Panc1 (cell line): ENCODE measurements around the gene ZCCHC24.

Experiments used
- CTCF ChIP-seq: fragments of 450-650 bp; IDR thresholded peaks from 2 replicates; pipeline ENCODE4 v1.5.1; 2017; ENCODE audit warnings: mild to moderate bottlenecking
- POLR2AphosphoS5 ChIP-seq: IDR thresholded peaks from 2 replicates; pipeline ENCODE4 v1.6.1; 2012; ENCODE audit warnings: mild to moderate bottlenecking, low read depth, low read length, moderate library complexity
- REST ChIP-seq, 2 experiments: IDR thresholded peaks; 2 replicates each; pipeline ENCODE4 v1.6.1; 2011 to 2012; ENCODE audit warnings: low read depth in 2 of 2, control low read depth in 1 of 2, low read length in 1 of 2, mild to moderate bottlenecking in 1 of 2, moderate library complexity in 1 of 2; ENCODE audit not compliant: insufficient read depth in 1 of 2
- SIN3A ChIP-seq: IDR thresholded peaks from 2 replicates; pipeline ENCODE4 v1.6.1; 2012; ENCODE audit warnings: low read depth, mild to moderate bottlenecking, low read length, moderate library complexity, borderline replicate concordance; ENCODE audit not compliant: insufficient read depth
- TCF7L2 ChIP-seq: IDR thresholded peaks from 2 replicates; pipeline ENCODE4 v1.6.1; 2011; ENCODE audit warnings: mild to moderate bottlenecking, low read depth, low read length, inconsistent platforms

GRCh38 chr10:79391231-79392019 is 54.0 kb downstream of the ZCCHC24 start:
- TF ChIP-seq CTCF = no peak
- TF ChIP-seq POLR2AphosphoS5 = no peak
- TF ChIP-seq SIN3A = no peak
- TF ChIP-seq REST (IDR thresholded peaks at IDR 0.05; ENCODE audit: insufficient read depth in 1 of 2, low read depth in 2 of 2, low read length in 1 of 2) = no peak
- no peak for TF ChIP-seq TCF7L2
